HG02678 (cell line): Measurements from ENCODE around the gene MED9.
"Not testable (repeated sequence)": the region's sequence is repeated elsewhere in the genome, so short reads cannot be mapped to it uniquely, and the experiment has no call there.

ENCODE experiments used
- ATAC-seq: cut with Tn5 transposase; IDR thresholded peaks from one replicate; pipeline ENCODE4 v1.9.1; 2021; ENCODE audit warnings: mild to moderate bottlenecking, moderate library complexity; ENCODE audit not compliant: unreplicated experiment

Gene MED9, protein sequence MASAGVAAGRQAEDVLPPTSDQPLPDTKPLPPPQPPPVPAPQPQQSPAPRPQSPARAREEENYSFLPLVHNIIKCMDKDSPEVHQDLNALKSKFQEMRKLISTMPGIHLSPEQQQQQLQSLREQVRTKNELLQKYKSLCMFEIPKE

DNA sequence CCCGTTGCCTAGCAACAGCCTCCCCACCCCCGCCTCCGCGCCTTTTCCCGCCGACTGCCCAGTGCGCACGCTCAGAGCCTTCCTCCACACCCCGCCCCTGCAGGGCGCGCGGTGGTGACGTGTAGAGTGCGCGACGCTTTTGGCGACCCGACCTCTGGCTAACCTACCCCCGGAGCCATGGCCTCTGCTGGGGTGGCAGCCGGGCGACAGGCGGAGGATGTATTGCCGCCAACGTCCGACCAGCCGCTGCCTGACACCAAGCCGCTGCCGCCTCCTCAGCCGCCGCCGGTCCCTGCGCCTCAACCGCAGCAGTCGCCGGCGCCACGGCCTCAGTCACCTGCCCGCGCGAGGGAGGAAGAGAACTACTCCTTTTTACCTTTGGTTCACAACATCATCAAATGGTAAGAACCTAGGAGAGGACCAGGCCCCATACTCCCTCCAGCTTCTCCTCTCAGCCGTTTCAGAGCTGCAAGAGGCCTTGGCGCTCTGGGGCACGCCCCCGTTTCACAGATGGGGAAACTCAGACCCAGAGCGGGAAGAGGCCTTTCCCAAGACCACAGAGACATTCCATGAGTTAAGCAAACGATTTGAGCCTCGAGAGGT lies at the start of gene MED9:
Gene MED9, plus strand, starts transcription at position 136 of the 603 bp plus-strand sequence. Its CDS starts 42 bp downstream, at position 178.
- ATAC-seq = peak; percentile 82

DNA sequence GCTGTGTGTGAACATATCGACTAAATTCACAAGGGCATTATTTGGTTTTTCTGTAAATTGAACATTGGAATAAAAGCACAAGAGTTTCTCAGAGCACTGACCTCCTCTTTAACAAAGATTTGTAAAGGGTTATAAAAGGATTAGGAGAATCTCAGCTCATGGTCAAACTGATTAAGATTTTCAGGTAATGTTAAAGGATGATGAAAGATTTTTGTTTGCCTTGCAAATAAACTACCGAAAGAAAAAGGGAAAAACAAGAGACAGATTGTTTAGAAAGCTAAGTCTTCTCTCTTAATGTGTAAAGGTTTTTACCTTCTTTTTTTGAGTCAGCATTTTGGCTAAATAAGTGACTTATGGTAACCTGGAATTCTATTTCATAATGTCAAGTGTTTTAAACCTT lies 47.6 kb upstream of the MED9 start:
- no peak for ATAC-seq

DNA sequence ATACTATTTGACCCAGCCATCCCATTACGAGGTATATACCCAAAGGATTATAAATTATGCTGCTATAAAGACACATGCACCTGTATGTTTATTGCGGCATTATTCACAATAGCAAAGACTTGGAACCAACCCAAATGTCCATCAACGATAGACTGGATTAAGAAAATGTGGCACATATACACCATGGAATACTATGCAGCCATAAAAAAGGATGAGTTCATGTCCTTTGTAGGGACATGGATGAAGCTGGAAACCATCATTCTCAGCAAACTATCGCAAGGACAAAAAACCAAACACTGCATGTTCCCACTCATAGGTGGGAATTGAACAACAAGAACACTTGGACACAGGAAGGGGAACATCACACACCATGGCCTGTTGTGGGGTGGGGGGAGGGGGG lies 45.9 kb upstream of the MED9 start:
- not testable (repeated sequence) for ATAC-seq

DNA sequence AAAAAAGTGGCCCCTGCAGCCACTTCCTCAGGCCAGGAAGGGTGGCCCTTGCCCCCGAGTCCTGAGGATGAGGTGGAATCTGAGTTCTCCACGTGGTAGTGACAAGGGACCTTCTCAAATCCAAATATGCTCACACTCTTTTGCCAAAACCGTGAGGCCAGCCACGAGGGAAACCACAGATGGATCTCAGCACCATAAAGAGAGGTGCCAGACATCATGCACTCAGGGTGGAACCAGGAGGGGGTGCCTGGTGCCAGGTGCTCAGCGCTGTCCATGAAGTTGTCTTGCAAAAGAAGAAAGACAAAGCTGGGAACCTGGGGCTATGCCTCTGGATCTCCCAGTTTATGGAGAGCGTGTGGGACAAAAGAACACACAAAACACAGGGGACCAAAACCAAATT lies 45.2 kb upstream of the MED9 start:
- no peak for ATAC-seq

DNA sequence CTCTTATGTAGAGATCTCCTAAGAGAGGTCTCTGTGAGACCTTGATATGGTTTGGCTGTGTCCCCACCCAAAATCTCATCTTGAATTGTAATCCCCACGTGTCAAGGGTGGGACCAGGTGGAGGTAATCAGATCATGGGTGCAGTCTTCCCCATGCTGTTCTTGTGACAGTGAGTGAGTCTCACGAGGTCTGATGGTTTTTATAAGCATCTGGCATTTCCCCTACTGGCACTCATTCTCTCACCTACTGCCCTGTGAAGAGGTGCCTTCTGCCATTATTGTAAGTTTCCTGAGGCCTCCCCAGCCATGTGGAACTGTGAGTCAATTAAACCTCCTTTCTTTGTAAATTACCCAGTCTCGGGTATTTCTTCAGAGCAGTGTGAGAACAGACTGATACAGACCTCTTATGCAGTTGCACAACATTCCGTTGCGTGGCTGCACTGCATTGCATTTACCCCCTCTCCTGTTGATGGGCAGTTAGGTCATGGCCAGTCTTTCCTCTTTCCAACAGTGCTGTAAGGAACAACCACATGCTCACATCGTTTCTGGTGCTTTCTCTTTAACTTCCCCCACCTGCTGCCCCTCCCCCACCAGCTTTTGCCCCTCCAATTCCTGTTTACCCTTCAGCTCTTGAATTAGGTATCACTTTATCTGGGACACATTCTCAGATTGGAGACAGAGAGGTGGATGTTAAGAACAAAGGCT lies 43.6 kb upstream of the MED9 start:
- ATAC-seq = no peak

DNA sequence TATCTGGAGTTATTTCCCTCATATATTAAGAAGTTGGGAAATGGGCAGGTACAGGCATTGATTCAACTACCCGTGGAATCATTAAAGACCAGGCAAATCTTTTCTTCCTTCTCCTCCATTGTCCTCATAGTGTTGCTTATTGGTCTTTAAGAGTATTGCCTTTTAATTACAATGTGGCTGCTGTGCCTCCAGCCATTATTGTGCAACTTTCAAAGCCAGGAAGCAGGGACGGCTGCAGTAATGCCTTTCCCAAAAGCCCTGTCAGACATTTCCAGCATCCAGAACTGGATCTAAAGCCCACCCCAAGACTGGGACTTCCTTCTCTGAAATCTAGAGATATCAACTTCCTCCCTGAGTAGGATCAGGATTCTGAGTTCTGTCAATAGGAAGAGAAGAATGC lies 42.3 kb upstream of the MED9 start:
- no peak for ATAC-seq

DNA sequence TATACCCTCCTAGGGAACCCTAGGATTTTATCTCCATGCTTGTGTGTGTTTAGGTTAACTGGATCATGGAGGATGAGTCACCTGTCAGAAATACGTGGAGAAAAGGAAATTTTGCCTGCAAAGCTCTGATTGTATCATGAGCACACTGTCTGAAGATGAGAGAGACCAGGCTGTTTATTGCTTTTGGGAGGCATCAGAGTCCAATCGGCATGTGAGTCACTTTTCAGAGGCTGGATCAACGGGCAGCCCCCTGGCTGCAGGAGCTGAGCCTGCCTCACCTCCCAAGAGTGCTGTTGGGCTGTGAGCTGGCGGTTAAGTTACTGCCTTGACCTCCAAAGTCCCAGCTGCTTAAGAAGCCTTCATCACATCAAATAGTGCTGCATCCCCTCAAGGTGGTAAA lies 41.5 kb upstream of the MED9 start:
- ATAC-seq = no peak

DNA sequence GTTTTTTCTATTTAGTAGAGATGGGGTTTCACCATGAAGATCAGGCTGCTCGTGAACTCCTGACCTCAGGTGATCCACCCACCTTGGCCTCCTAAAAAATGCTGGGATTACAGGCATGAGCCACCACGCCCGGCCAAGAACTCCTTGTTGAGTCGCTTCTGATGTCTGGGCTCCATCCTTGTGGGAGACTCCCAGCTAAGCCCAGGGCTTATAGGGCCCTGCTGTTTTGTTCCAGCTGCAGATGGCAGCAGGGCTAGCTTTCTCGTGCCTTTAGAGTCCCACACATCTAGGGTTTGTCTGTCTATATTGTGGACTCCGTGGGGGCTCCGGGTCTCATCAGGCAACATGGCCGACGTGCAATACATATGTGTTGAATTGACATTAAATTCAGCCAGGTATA lies 39.3 kb upstream of the MED9 start:
- ATAC-seq = no peak

DNA sequence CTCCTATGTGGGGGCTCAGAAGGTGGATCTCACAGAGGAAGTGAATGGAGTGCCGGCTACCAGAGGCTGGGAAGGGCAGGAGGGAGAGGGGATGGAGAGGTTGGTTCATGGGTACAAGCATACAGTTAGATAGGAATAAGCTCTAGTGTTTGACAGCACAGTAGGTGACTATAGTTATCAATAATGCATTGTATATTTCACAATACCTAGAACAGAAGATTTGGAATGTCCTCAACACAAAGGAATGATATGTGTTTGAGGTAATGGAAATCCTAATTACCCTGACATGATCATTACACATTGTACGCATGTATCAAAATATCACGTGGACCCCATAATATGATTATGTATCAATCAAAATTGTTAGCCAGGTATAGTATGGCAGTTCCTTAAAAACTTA lies 38.9 kb upstream of the MED9 start:
- ATAC-seq = no peak

DNA sequence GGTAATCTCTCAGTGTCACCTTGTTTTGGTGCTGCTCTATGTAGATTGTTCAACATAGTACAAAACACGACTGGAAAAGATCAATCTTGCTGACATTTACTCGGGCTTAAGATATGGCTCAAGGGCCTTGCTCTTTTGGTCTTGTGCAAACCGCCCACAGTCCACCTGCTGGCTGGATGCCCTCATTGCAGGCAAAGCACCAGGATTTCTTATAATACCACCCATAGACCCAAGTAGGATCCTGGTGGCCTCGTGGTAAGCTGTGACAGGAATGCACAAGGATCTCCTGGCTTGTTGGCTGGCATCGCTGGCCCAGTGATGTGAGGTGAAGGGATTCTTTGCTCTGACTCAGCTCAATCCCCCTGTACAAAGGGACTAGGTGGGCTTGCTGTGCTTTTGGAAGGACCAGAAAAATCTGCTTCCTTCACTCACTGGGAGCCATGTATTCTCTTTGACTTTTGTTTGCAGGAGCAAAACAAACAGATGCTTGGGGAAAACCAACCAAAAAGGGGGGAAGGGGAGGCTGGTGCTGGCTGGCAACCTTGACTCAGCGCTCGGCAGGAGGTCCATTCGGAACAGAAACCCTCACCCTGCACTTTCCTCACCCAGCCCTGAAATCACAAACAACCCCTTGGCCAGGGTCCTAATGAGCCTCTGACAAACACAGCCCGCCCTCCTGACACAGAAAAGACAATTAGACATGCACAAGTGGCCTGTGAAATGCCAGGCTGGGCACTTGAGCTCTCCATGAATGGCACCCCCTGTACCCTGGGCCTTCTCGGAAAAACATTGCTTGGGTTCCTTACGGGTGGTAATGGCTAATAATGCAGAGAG lies 36.6 kb upstream of the MED9 start:
- no peak for ATAC-seq

DNA sequence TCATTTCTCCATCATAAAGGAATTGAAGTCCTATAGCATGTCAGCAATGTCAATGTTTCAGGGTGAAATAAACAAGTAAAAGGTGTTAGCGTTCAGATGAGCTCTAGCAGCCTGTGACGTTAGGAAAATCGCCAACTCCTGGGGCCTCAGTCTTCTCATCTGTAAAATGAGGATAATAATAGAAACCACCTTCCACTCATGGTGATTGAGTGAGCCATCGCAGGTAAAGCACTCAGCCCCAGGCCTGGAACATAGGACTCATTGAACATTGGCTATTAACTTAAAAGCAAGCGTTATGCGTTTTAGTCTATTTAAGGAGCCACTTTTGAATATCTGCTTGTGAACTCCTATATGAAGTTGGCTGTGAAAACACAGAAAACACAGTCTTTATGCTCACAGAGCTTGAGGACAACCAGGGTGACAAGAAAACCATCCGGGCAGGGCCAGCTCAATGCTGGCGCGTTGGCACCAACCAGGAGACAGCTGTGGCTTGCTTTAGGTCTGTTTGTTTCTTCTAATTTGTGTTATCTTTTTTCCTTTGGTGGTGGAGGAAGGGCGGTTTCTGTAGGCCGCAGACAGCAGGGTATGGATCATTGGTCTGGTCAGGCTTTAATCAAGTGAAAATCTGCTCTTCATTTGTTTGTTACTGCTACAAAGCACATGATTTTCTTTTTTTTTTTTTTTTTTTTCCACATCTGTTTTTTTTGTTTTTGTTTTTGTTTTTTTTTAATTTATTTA lies 35.7 kb upstream of the MED9 start:
- ATAC-seq = no peak

DNA sequence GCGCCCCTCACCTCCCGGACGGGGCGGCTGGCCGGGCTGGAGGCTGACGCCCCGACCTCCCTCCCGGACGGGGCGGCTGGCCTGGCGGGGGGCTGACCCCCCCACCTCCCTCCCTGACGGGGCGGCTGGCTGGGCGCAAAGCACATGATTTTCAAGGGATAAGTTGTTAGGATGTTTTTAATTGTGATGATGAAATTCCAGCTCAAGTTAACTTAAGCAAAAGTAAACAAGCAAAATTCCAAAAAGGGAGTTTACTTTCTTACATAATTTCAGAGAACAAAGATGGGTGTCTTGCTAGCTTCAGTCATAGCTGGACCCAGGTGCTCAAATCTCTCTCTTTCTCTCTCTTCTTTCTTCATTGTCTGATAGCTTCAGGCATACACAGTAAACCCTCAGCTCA lies 33.6 kb upstream of the MED9 start:
- ATAC-seq = no peak

DNA sequence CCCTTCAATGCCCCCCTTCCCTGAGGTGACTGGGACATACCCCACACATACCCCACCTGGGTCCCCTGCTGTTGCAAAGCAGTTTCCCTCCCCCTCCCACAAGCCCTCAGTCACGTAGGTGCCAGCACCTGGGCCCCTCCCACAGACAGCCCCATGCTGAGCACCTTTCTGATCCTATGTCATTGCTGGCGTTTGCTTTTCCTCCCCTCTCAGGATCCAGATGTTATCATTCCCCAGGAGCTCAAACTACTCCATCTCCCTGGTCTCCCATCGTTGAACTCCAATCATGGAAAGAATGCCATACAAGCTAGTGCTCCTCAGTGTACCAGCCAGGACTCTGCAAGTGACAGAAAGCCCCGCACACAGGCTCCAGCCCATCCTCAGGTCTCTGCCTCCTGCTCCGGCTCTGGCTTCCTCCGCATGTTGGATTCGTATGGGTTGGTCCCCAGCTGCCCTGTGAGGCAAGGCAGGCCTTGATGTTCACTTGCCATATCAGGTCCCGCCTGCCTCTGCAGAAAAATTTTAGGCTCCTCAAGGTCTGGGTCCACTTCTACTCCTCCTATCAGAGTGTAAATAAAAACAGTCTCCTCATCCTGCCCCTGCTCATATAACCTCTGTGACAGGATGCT lies 31.4 kb upstream of the MED9 start:
- ATAC-seq = no peak

DNA sequence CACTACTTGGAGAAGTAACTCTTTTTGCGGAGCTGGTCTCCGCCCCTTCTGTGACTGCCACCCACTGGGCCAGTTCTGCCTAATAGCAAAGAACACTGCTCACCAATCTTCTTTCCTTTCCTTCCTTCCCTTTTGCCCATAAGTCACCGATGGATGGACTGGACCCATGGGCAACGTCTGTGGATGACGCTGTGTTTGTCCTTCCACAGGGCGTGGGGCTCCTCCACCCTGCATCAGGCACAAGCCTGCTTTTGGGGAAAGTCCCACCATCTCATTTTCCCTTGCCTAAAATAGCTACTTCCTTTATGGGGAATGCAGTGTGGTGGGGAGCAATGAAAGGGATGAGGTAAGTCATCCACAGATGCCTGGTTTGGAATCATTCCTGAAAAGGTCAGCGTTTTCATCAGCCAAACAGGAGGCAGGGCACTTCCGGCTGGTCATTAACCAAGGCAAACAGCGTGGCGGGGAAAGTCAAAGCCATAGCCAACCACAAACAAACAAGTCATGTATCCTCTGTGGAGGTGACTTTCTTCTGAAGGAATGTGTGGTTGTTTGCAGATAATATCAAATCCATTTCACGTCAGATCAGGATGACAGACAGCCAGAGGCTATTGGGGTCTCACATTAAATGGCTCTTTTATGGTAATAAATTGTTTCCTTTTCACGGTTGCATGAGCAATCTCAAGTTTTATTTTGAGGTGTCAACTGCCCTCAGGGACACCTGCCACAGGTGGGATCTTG lies 30.7 kb upstream of the MED9 start:
- ATAC-seq = no peak

DNA sequence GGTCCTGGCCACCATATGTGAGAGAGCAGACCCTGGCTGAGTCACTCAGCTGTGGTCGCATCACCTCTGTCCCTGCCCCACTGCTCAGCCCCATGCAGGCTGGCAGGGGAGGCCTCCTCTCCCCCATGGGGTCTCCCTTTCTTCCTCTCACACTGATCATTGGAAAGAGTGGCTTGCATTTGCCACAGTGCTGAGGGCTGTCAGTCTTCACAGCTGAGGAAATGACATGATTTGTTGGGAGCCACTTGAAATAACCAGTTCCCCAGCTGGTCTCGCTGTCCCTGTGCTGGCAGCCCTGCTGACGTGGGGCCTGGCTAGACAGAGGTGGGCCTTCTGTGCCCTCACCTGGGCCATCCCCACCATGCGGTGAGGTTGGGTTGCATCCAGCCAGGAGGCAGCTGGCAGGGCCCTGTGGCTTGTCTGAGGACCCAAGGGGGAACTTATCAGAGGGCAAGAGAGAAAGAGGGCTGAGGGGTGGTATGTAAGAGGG lies 30.1 kb upstream of the MED9 start:
- ATAC-seq = no peak

DNA sequence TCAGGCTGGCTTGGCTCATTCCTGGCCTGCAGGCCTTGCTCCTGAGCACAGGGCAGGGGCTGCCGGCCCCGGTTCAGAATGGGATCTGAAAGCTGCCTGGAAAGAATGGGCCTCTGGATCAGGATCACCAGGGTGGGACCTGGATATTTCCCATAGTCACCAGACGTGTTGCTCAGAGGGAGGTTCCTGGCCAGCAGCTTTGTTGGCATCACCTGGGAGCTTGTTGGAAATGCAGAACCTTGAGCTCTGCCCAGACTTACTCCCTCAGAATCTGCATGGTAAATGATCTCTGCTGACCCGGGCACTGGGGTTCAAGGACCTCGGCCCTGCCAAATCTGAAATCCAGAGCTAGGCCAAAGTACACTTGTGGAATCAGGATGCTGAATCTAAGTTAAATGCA lies 29.5 kb upstream of the MED9 start:
- ATAC-seq = no peak

DNA sequence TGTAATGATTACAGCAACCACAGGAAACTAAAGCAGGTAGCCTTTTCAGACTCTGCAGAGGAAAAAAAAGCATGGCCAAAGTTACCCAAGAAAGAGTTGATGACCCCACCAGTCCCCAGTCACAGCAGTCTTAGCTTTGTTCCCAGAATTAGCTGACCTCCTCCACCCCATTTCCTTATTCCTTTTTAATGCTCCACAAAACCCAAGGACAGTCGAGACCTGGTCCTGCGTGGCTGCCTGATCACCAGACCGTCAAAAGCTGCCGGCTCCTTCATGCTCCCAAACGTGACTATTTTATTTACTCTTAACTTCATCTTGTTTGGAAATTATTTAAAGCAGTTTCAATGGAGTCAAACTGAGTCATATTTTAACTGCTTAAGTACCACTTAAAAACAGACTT lies 28.7 kb upstream of the MED9 start:
- ATAC-seq = no peak

DNA sequence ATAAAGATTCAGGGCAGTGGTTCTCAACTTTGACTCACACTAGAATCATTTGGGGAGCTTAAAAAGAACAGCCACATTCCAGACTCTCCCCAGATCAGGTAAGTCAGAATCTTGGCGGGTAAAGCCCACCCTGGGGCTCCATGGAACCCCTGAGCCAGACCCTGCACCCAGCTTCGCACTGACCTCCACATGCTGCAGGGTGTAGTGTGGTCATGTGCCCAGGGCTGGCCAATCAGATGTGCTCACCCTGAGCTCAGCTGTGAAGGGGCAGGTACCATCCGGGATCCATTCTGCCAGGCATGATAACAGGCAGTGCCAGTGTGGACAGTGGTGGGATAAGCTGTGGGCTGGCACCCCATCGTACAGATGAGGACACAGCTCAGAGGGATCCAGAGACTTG lies 28.1 kb upstream of the MED9 start:
- ATAC-seq = no peak

DNA sequence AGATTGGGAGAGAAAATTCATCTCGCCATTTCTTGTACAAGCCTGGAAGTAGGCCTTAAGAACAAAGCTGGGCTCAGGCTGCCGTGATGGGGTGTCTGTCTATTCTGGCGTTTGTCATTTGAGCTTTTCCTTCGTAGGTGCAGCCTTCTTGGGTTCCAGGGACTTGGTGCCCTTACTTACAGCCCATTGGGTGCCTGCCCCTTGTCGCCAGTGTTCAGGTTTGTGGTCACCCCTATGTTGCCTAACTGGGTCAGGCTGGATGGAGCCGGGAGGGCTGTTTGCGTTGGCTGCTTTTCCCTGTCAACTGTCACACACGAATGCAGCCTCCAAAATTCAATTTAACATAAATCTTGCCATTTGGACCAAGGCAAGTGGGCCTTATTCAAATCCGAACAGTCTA lies 23.7 kb upstream of the MED9 start:
- no peak for ATAC-seq

DNA sequence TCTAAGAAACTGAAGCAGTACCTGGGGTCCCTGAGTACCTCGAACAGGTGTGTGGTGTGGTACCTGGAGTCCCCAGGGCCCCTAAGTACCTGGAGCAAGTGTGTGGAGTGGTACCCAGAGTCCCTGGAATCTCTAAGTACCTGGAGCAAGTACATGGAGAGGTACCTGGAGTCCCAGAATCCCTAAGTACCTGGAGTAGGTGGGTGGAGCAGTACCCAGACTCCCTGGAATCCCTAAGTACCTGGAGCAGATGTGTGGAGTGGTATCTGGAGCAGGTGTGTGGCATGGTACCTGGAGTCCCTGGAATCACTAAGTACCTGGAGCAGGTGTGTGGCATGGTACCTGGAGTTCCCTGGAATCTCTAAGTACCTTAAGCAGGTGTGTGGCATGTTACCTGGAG lies 22.5 kb upstream of the MED9 start:
- no peak for ATAC-seq
